GM23338 (cell line): ENCODE data around the gene TIMM23B. TPM values are rescaled to one million over a fixed set of nuclear protein-coding genes. Genes with fewer than 3 reads are reported as not detected.
"Not testable (repeated sequence)": the region's sequence is repeated elsewhere in the genome, so short reads cannot be mapped to it uniquely, and the experiment has no call there.

ENCODE experiments used
- ATAC-seq: fragments of 200-7000 bp; cut with Tn5 transposase; 3 replicates; pipeline ENCODE4 v1.9.1; 2020
- DNase-seq: peaks from one replicate; pipeline ENCODE4 v3.0.0-alpha.2; 2015; ENCODE audit warnings: low spot score
- H2AFZ ChIP-seq: fragments of 200-600 bp; sonication (generic); 2 replicates; pipeline ENCODE4 v1.8.0; 2016; ENCODE audit warnings: antibody characterized with exemption, mild to moderate bottlenecking, moderate library complexity
- H3F3A ChIP-seq: fragments of 200-600 bp; sonication (generic); replicated peaks from 2 replicates; pipeline ENCODE4 v1.8.0; 2017; ENCODE audit warnings: antibody characterized with exemption, mixed run types, low read depth
- H3K27ac ChIP-seq: fragments of 200-600 bp; sonication (generic); 2 replicates; pipeline ENCODE4 v1.6.1; 2016; ENCODE audit warnings: low read depth
- H3K27me3 ChIP-seq: fragments of 200-600 bp; sonication (generic); 2 replicates; pipeline ENCODE4 v1.8.0; 2016; ENCODE audit warnings: mild to moderate bottlenecking, mixed run types, moderate library complexity; ENCODE audit not compliant: insufficient read depth
- H3K36me3 ChIP-seq: fragments of 200-600 bp; sonication (generic); 2 replicates; pipeline ENCODE4 v1.8.0; 2016; ENCODE audit warnings: mild to moderate bottlenecking; ENCODE audit not compliant: insufficient read depth
- H3K4me1 ChIP-seq: fragments of 200-600 bp; sonication (generic); 2 replicates; pipeline ENCODE4 v1.8.0; 2016; ENCODE audit warnings: mild to moderate bottlenecking, moderate library complexity; ENCODE audit not compliant: insufficient read depth
- H3K4me2 ChIP-seq: fragments of 200-600 bp; sonication (generic); 2 replicates; pipeline ENCODE4 v1.7.1; 2017; ENCODE audit warnings: mixed run types
- H3K4me3 ChIP-seq: fragments of 200-600 bp; sonication (generic); 2 replicates; pipeline ENCODE4 v1.6.1; 2016; ENCODE audit warnings: mixed run types
- H3K79me2 ChIP-seq: fragments of 200-600 bp; sonication (generic); replicated peaks from 2 replicates; pipeline ENCODE4 v1.8.0; 2017; ENCODE audit warnings: mild to moderate bottlenecking; ENCODE audit not compliant: insufficient read depth
- H3K9me2 ChIP-seq: fragments of 200-600 bp; sonication (generic); 2 replicates; pipeline ENCODE4 v1.8.0; 2017; ENCODE audit not compliant: insufficient read depth
- H4K20me1 ChIP-seq: fragments of 200-600 bp; sonication (generic); replicated peaks from 2 replicates; pipeline ENCODE4 v1.8.0; 2017; ENCODE audit warnings: mild to moderate bottlenecking; ENCODE audit not compliant: insufficient read depth
- H3K27ac Mint-ChIP-seq: 2 replicates; pipeline ENCODE4 v1.8.0; 2020; ENCODE audit warnings: inconsistent platforms, mild to moderate bottlenecking, moderate library complexity, mixed read lengths
- H3K27me3 Mint-ChIP-seq: 3 replicates; pipeline ENCODE4 v1.8.0; 2022; ENCODE audit warnings: low read depth, mild to moderate bottlenecking, moderate library complexity, mixed read lengths, inconsistent platforms; ENCODE audit not compliant: insufficient read depth, poor library complexity
- H3K36me3 Mint-ChIP-seq: 3 replicates; pipeline ENCODE4 v1.8.0; 2021; ENCODE audit warnings: low read depth, mild to moderate bottlenecking, inconsistent platforms, moderate library complexity, mixed read lengths
- H3K4me1 Mint-ChIP-seq: 3 replicates; pipeline ENCODE4 v1.8.0; 2020; ENCODE audit warnings: mild to moderate bottlenecking, inconsistent platforms, mixed read lengths
- H3K4me3 Mint-ChIP-seq: 3 replicates; pipeline ENCODE4 v1.8.0; 2021; ENCODE audit warnings: moderate library complexity, mild to moderate bottlenecking, inconsistent platforms, mixed read lengths
- H3K9me3 Mint-ChIP-seq: 3 replicates; pipeline ENCODE4 v1.8.0; 2020; ENCODE audit warnings: moderate library complexity, mild to moderate bottlenecking, inconsistent platforms, mixed read lengths
- CREB1 ChIP-seq: fragments of 250-450 bp; sonication (Bioruptor Pico); IDR thresholded peaks from 2 replicates; pipeline ENCODE4 v1.5.0; 2020; ENCODE audit warnings: low read depth, mild to moderate bottlenecking, moderate library complexity
- EZH2 ChIP-seq: fragments of 200-600 bp; sonication (generic); IDR thresholded peaks from one replicate; pipeline ENCODE4 v1.8.0; 2017; ENCODE audit warnings: antibody characterized with exemption, mild to moderate bottlenecking, low read depth; ENCODE audit not compliant: unreplicated experiment
- EZH2phosphoT487 ChIP-seq: fragments of 200-600 bp; sonication (generic); IDR thresholded peaks from one replicate; pipeline ENCODE4 v1.8.1; 2018; ENCODE audit warnings: antibody characterized with exemption; ENCODE audit not compliant: unreplicated experiment
- NANOG ChIP-seq: IDR thresholded peaks from 2 replicates; pipeline ENCODE4 v1.6.1; 2016; ENCODE audit warnings: antibody characterized with exemption, borderline replicate concordance
- POLR2AphosphoS5 ChIP-seq: IDR thresholded peaks from 2 replicates; pipeline ENCODE4 v1.6.1; 2016; ENCODE audit warnings: antibody characterized with exemption, low read depth
- REST ChIP-seq: IDR thresholded peaks from one replicate; pipeline ENCODE4 v1.6.1; 2018; ENCODE audit warnings: antibody characterized with exemption; ENCODE audit not compliant: unreplicated experiment
- STAT1 ChIP-seq: IDR thresholded peaks from one replicate; pipeline ENCODE4 v1.6.1; 2016; ENCODE audit warnings: antibody characterized with exemption; ENCODE audit not compliant: unreplicated experiment
- ZNF114 ChIP-seq: fragments of 250-450 bp; sonication (Bioruptor Pico); IDR thresholded peaks from 2 replicates; pipeline ENCODE4 v1.5.0; 2020; ENCODE audit warnings: mild to moderate bottlenecking, moderate library complexity
- ZNF331 ChIP-seq: fragments of 250-450 bp; sonication (Bioruptor Pico); IDR thresholded peaks from 2 replicates; pipeline ENCODE4 v1.5.0; 2020; ENCODE audit warnings: low read depth, mild to moderate bottlenecking, moderate library complexity
- ZNF462 ChIP-seq: fragments of 250-450 bp; sonication (Bioruptor Pico); IDR thresholded peaks from 2 replicates; pipeline ENCODE4 v1.5.0; 2020; ENCODE audit warnings: mild to moderate bottlenecking, moderate library complexity
- polyA plus RNA-seq: library from polyadenylated mRNA; unstranded; fragments of >200 nt; fragmentation: Nextera tagmentation; extraction: Ambion mirVana; gene quantifications from 2 replicates; pipeline ENCODE4 v1.2.1, GENCODE V29; 2016
- total RNA-seq: library from RNA; depleted of rRNA; stranded (reverse); fragments of >200 nt; shearing (Covaris generic); gene quantifications from 2 replicates; pipeline ENCODE4 v1.2.3, GENCODE V29; 2014
- TF ChIP-seq, protein P1 (sequence below), 2 experiments: fragments of 200-600 bp in 1 of 2; sonication (generic) in 1 of 2; conservative IDR thresholded peaks; 2 replicates each; pipeline versions ENCODE4 v1.5.1 to v1.6.1; 2016 to 2017; ENCODE audit warnings: antibody characterized with exemption in 2 of 2, low read depth in 2 of 2, mild to moderate bottlenecking in 2 of 2, moderate library complexity in 1 of 2

TIMM23B gene
- total and polyA plus RNA-seq, 2 experiments from 2014 or later, result 14.6 to 18.9 TPM

DNA sequence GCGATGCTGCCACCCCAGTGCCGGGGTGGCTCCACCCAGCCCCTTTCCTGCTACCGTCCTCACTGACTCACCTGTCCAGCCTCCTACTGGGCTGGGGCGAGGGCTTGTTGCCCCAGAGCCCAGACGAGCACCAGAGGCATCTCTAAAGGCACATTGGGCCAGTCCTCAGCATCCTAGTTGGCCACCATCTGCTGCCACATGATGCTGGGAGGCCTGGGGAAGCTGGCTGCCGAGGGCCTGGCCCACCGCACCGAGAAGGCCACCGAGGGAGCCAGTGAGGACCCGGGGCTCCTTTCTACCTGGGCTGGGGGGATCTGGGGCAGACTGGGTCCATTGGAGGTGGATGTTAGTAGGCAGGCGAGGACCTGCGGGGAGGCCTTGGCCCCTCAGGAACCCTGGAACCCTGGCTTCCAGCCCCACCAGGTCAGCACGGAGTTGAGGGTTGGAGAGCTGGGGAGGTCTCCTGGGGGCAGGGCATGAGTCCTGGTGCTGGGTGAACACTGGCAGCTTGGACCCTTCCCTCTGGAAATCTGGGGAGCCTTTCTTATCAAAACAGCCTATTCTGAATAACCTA is 78.7 kb downstream of the TIMM23B start:
- H3K4me2 ChIP-seq, H3K27me3 Mint-ChIP-seq, ATAC-seq, H3K36me3 Mint-ChIP-seq, H4K20me1 ChIP-seq, H3K9me2 ChIP-seq, H3K36me3 ChIP-seq, H3K4me1 ChIP-seq, H3K4me3 ChIP-seq, H3K4me3 Mint-ChIP-seq, H3K4me1 Mint-ChIP-seq, H2AFZ ChIP-seq, H3F3A ChIP-seq, H3K9me3 Mint-ChIP-seq, H3K79me2 ChIP-seq, H3K27me3 ChIP-seq, H3K27ac ChIP-seq, DNase-seq, H3K27ac Mint-ChIP-seq: not testable (repeated sequence)

- Mint-ChIP-seq H3K9me3 (no peaks in the 10 kb centered on the region), H3K4me3 (no peak overlapping the region), H3K27ac (no peak overlapping the region), H3K27me3 (peaks cover 8% of the 10 kb centered on the region), H3K36me3 (no peaks in the 10 kb centered on the region), H3K4me1 (no peaks in the 10 kb centered on the region)
- H3K4me3 ChIP-seq, result no peak overlapping the region
- DNase-seq, result no peak
- no peak overlapping the region for H2AFZ ChIP-seq
- no peaks in the 10 kb centered on the region for H3K79me2 ChIP-seq
- peaks cover 4% of the 10 kb centered on the region; the same call in 1 of the 2 replicates for H3K27me3 ChIP-seq
- H3K27ac ChIP-seq, result no peak overlapping the region
- H3K4me1 ChIP-seq, result no peaks in the 10 kb centered on the region
- no peaks in the 10 kb centered on the region for H3K36me3 ChIP-seq
- H3K9me2 ChIP-seq, result no peaks in the 10 kb centered on the region; the same call in 1 of the 2 replicates
- no peaks in the 10 kb centered on the region for H3F3A ChIP-seq
- ATAC-seq, result no peak
- no peak overlapping the region for H3K4me2 ChIP-seq
- no peaks in the 10 kb centered on the region for H4K20me1 ChIP-seq
- TF ChIP-seq, protein P1, sequence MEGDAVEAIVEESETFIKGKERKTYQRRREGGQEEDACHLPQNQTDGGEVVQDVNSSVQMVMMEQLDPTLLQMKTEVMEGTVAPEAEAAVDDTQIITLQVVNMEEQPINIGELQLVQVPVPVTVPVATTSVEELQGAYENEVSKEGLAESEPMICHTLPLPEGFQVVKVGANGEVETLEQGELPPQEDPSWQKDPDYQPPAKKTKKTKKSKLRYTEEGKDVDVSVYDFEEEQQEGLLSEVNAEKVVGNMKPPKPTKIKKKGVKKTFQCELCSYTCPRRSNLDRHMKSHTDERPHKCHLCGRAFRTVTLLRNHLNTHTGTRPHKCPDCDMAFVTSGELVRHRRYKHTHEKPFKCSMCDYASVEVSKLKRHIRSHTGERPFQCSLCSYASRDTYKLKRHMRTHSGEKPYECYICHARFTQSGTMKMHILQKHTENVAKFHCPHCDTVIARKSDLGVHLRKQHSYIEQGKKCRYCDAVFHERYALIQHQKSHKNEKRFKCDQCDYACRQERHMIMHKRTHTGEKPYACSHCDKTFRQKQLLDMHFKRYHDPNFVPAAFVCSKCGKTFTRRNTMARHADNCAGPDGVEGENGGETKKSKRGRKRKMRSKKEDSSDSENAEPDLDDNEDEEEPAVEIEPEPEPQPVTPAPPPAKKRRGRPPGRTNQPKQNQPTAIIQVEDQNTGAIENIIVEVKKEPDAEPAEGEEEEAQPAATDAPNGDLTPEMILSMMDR (conservative IDR thresholded peaks at IDR 0.05; ENCODE audit: low read depth in 2 of 2), result no peak
- TF ChIP-seq ZNF331 (CRISPR knock-in tag) (no peak), REST (no peak), EZH2 (no peak), NANOG (no peak), ZNF462 (CRISPR knock-in tag) (no peak), EZH2phosphoT487 (no peak), CREB1 (no peak), POLR2AphosphoS5 (no peak), STAT1 (no peak), ZNF114 (CRISPR knock-in tag) (no peak)
These were observed 79.8 kb downstream of the TIMM23B start for GRCh38 chr10:50021646-50022045.
